Measurements from ENCODE around the gene UGT1A4.

DNA sequence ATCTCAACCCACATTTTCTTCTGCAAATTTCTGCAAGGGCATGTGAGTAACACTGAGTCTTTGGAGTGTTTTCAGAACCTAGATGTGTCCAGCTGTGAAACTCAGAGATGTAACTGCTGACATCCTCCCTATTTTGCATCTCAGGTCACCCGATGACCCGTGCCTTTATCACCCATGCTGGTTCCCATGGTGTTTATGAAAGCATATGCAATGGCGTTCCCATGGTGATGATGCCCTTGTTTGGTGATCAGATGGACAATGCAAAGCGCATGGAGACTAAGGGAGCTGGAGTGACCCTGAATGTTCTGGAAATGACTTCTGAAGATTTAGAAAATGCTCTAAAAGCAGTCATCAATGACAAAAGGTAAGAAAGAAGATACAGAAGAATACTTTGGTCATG, 49.5 kb downstream of the UGT1A4 start:
- TF ChIP-seq POLR2A (IDR thresholded peaks at IDR 0.05) (no peak), CTCF (IDR thresholded peaks at IDR 0.05) (no peak)
